ENCODE measurements around the gene CRTAC1. TPM values are rescaled to one million over a fixed set of nuclear protein-coding genes. Genes with fewer than 3 reads are reported as not detected.

The CRTAC1 gene
- total and polyA plus RNA-seq, 9 of the 15 experiments (the other 6 are each of a cell fraction or from before 2014, with no cell fraction given) = not detected

GRCh38 chr10:97849687-97850402 lies 180.6 kb downstream of the CRTAC1 start, which contains the start of gene GOLGA7B (continued):
- 0 out of 4 replicates have a peak, but pooled peaks of 1 of the 2 experiments have one; percentile 56 for TF ChIP-seq UBTF (IDR thresholded peaks at IDR 0.05; ENCODE audit: borderline replicate concordance in 1 of 2, low read depth in 2 of 2, low read length in 2 of 2)
- TF ChIP-seq E2F4 (CRISPR knock-in tag; IDR thresholded peaks at IDR 0.05; ENCODE audit: low read depth) = no peak
- TF ChIP-seq RBBP5 (IDR thresholded peaks at IDR 0.05; ENCODE audit: borderline replicate concordance, insufficient read depth, low read length, poor library complexity, severe bottlenecking) = no peak
- TF ChIP-seq, protein P1, sequence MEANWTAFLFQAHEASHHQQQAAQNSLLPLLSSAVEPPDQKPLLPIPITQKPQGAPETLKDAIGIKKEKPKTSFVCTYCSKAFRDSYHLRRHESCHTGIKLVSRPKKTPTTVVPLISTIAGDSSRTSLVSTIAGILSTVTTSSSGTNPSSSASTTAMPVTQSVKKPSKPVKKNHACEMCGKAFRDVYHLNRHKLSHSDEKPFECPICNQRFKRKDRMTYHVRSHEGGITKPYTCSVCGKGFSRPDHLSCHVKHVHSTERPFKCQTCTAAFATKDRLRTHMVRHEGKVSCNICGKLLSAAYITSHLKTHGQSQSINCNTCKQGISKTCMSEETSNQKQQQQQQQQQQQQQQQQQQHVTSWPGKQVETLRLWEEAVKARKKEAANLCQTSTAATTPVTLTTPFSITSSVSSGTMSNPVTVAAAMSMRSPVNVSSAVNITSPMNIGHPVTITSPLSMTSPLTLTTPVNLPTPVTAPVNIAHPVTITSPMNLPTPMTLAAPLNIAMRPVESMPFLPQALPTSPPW (CRISPR knock-in tag; IDR thresholded peaks at IDR 0.05) = peak; percentile 74
- peak; percentile 43 to 44; a peak in 1 of 4 replicates for TF ChIP-seq MAZ (CRISPR knock-in tag; conservative IDR thresholded peaks at IDR 0.05 in 1 of 2, IDR thresholded peaks at IDR 0.05 in 1 of 2)
- no peak for TF ChIP-seq ZNF551 (CRISPR knock-in tag; IDR thresholded peaks at IDR 0.05)
- no peak for TF ChIP-seq BMI1 (IDR thresholded peaks at IDR 0.05; ENCODE audit: low read length)
